Measurements from ENCODE around the gene RFX3.

RFX3 gene

GRCh38 chr9:3447143-3447542 lies 78.7 kb downstream of the RFX3 start:
- Histone ChIP-seq H3K27ac (ENCODE audit: low read length) (no peak overlapping the region), H3K27me3 (ENCODE audit: insufficient read depth, low read length, poor library complexity) (no peaks in the 10 kb centered on the region), H3K4me2 (ENCODE audit: insufficient read depth, low read length) (no peak overlapping the region), H3K9ac (ENCODE audit: low read depth, low read length) (no peak overlapping the region), H3K9me3 (ENCODE audit: insufficient read depth, low read length, severe bottlenecking) (no peaks in the 10 kb centered on the region), H3K79me2 (ENCODE audit: insufficient read depth, low read length) (no peaks in the 10 kb centered on the region), H3K4me3 (ENCODE audit: low read depth in 1 of 2, low read length in 2 of 2) (no peak overlapping the region), H2AFZ (ENCODE audit: low read depth, low read length) (no peak overlapping the region), H3K4me1 (ENCODE audit: insufficient read depth, low read length) (no peaks in the 10 kb centered on the region), H3K36me3 (ENCODE audit: insufficient read depth, low read length) (no peaks in the 10 kb centered on the region), H4K20me1 (ENCODE audit: insufficient read depth, low read length) (no peaks in the 10 kb centered on the region)
- DNase-seq (no peak), ATAC-seq (ENCODE audit: insufficient read depth, low read depth) (no peak)
- no peak for TF ChIP-seq EZH2 (IDR thresholded peaks at IDR 0.05; ENCODE audit: borderline replicate concordance, low read depth, low read length, severe bottlenecking)
- TF ChIP-seq, protein P1, sequence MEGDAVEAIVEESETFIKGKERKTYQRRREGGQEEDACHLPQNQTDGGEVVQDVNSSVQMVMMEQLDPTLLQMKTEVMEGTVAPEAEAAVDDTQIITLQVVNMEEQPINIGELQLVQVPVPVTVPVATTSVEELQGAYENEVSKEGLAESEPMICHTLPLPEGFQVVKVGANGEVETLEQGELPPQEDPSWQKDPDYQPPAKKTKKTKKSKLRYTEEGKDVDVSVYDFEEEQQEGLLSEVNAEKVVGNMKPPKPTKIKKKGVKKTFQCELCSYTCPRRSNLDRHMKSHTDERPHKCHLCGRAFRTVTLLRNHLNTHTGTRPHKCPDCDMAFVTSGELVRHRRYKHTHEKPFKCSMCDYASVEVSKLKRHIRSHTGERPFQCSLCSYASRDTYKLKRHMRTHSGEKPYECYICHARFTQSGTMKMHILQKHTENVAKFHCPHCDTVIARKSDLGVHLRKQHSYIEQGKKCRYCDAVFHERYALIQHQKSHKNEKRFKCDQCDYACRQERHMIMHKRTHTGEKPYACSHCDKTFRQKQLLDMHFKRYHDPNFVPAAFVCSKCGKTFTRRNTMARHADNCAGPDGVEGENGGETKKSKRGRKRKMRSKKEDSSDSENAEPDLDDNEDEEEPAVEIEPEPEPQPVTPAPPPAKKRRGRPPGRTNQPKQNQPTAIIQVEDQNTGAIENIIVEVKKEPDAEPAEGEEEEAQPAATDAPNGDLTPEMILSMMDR (IDR thresholded peaks at IDR 0.05; ENCODE audit: borderline replicate concordance, extremely low read depth, low read length, poor library complexity, severe bottlenecking), result no peak

- no peak overlapping the region for H3K9ac ChIP-seq (ENCODE audit: low read depth, low read length)
- H3K36me3 ChIP-seq (ENCODE audit: insufficient read depth, low read length), result no peaks in the 10 kb centered on the region
- no peaks in the 10 kb centered on the region for H3K4me1 ChIP-seq (ENCODE audit: insufficient read depth, low read length)
- TF ChIP-seq, protein P1 (IDR thresholded peaks at IDR 0.05; ENCODE audit: borderline replicate concordance, extremely low read depth, low read length, poor library complexity, severe bottlenecking), result no peak
- TF ChIP-seq EZH2 (IDR thresholded peaks at IDR 0.05; ENCODE audit: borderline replicate concordance, low read depth, low read length, severe bottlenecking), result no peak
- no peak overlapping the region for H2AFZ ChIP-seq (ENCODE audit: low read depth, low read length)
- H3K9me3 ChIP-seq (ENCODE audit: insufficient read depth, low read length, severe bottlenecking), result no peaks in the 10 kb centered on the region
- no peak overlapping the region for H3K4me2 ChIP-seq (ENCODE audit: insufficient read depth, low read length)
- H3K4me3 ChIP-seq (ENCODE audit: low read depth in 1 of 2, low read length in 2 of 2), result no peak overlapping the region
- ATAC-seq (ENCODE audit: insufficient read depth, low read depth) (no peak), DNase-seq (no peak)
- H4K20me1 ChIP-seq (ENCODE audit: insufficient read depth, low read length), result no peaks in the 10 kb centered on the region
- no peaks in the 10 kb centered on the region for H3K27me3 ChIP-seq (ENCODE audit: insufficient read depth, low read length, poor library complexity)
- no peak overlapping the region for H3K27ac ChIP-seq (ENCODE audit: low read length)
- H3K79me2 ChIP-seq (ENCODE audit: insufficient read depth, low read length), result no peaks in the 10 kb centered on the region
Measured at GRCh38 chr9:3446313-3446712, 79.5 kb downstream of the RFX3 start.

GRCh38 chr9:3444016-3444415 lies 81.8 kb downstream of the RFX3 start:
- H3K36me3 ChIP-seq (ENCODE audit: insufficient read depth, low read length), result no peaks in the 10 kb centered on the region
- H2AFZ ChIP-seq (ENCODE audit: low read depth, low read length), result no peak overlapping the region
- H3K9me3 ChIP-seq (ENCODE audit: insufficient read depth, low read length, severe bottlenecking), result no peaks in the 10 kb centered on the region
- no peaks in the 10 kb centered on the region for H3K4me1 ChIP-seq (ENCODE audit: insufficient read depth, low read length)
- H3K79me2 ChIP-seq (ENCODE audit: insufficient read depth, low read length), result no peaks in the 10 kb centered on the region
- no peaks in the 10 kb centered on the region for H3K27me3 ChIP-seq (ENCODE audit: insufficient read depth, low read length, poor library complexity)
- H4K20me1 ChIP-seq (ENCODE audit: insufficient read depth, low read length), result no peaks in the 10 kb centered on the region
- TF ChIP-seq EZH2 (IDR thresholded peaks at IDR 0.05; ENCODE audit: borderline replicate concordance, low read depth, low read length, severe bottlenecking), result no peak
- TF ChIP-seq, protein P1 (IDR thresholded peaks at IDR 0.05; ENCODE audit: borderline replicate concordance, extremely low read depth, low read length, poor library complexity, severe bottlenecking), result no peak
- no peak for DNase-seq
- no peak overlapping the region for H3K9ac ChIP-seq (ENCODE audit: low read depth, low read length)
- no peak overlapping the region for H3K4me3 ChIP-seq (ENCODE audit: low read depth in 1 of 2, low read length in 2 of 2)
- no peak overlapping the region for H3K27ac ChIP-seq (ENCODE audit: low read length)
- no peak overlapping the region for H3K4me2 ChIP-seq (ENCODE audit: insufficient read depth, low read length)
- ATAC-seq (ENCODE audit: insufficient read depth, low read depth), result no peak
